ENCODE data around the gene TGIF1. TPM values are rescaled to one million over a fixed set of nuclear protein-coding genes. Genes with fewer than 3 reads are reported as not detected.

The TGIF1 gene
- total and polyA plus RNA-seq, 9 of the 15 experiments (the other 6 are each of a cell fraction or from before 2014, with no cell fraction given): 16.1 to 77.7 (median 44.6) TPM

DNA sequence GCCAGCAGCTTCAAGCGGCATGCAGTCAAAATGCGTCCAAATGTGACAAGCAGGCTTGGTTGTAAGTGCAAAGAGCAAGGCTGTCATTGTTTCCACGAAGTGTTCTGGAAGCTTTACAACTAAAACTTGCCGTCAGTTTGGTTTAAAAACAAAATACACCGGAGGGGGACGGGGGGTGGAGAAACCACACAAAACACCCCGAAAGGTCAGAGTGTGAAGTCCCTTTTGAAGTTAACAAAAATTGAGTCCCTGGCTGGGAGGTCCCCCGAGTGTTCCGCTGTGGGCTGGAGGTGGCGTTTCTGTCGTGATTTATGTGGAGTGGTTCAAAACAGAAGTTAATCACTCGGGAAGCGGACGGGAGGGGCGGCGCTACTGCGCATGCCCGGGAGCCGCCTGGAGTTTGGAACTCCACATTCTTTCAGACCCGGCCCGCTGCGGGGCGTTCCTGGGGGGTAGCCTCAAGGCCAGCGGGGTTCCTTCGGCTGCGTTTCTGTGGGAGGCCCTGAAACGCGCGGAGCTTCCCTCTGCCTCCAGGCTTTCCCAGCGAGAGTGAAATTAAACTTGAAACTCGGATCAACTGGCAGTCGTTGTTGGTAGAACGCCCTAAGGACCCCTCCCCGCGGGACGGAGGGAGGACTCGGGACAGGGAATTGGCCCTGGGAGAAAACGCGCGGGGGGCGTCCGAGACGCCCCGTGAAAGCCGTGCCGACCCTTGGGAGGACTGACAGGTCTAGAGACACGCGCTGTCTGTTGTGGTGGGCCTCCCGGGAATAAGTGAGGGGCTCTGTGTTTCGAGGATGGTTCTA, 1.4 kb downstream of the TGIF1 start (continued):
- no peak for TF ChIP-seq RBM22 (IDR thresholded peaks at IDR 0.05; ENCODE audit: low read depth, low read length, poor library complexity, severe bottlenecking)
- TF ChIP-seq PATZ1 (CRISPR knock-in tag; IDR thresholded peaks at IDR 0.05; ENCODE audit: borderline replicate concordance): peak; percentile 81; the same call in 1 of the 2 replicates
- no peak for TF ChIP-seq NR4A1 (CRISPR knock-in tag; IDR thresholded peaks at IDR 0.05)
- no peak for TF ChIP-seq NR4A1 (tag; IDR thresholded peaks at IDR 0.05)
- no peak for TF ChIP-seq FOXA1 (IDR thresholded peaks at IDR 0.05; ENCODE audit: borderline replicate concordance)
- no peak for TF ChIP-seq EP300 (IDR thresholded peaks at IDR 0.05; ENCODE audit: low read length)
- TF ChIP-seq NFIC (IDR thresholded peaks at IDR 0.05): no peak
- no peak for TF ChIP-seq CHAMP1 (IDR thresholded peaks at IDR 0.05)
- no peak for TF ChIP-seq CBFA2T3 (IDR thresholded peaks at IDR 0.05)
- no peak for TF ChIP-seq WHSC1 (IDR thresholded peaks at IDR 0.05; ENCODE audit: low read length)
- TF ChIP-seq, protein P1, sequence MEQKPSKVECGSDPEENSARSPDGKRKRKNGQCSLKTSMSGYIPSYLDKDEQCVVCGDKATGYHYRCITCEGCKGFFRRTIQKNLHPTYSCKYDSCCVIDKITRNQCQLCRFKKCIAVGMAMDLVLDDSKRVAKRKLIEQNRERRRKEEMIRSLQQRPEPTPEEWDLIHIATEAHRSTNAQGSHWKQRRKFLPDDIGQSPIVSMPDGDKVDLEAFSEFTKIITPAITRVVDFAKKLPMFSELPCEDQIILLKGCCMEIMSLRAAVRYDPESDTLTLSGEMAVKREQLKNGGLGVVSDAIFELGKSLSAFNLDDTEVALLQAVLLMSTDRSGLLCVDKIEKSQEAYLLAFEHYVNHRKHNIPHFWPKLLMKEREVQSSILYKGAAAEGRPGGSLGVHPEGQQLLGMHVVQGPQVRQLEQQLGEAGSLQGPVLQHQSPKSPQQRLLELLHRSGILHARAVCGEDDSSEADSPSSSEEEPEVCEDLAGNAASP (IDR thresholded peaks at IDR 0.05): no peak
- 0 out of 2 replicates have a peak, but pooled peaks have one; percentile 31 for TF ChIP-seq ZNF696 (CRISPR knock-in tag; conservative IDR thresholded peaks at IDR 0.05)
- TF ChIP-seq ZNF507 (tag; conservative IDR thresholded peaks at IDR 0.05): no peak
- TF ChIP-seq TBL1XR1 (IDR thresholded peaks at IDR 0.05; ENCODE audit: low read length in 2 of 2): no peak

Measured in K562 (cell line).